ENCODE measurements around the gene TM4SF5. TPM values are rescaled to one million over a fixed set of nuclear protein-coding genes. Genes with fewer than 3 reads are reported as not detected.

The TM4SF5 gene
- total RNA-seq, 2 experiments from 2014 or later = not detected

DNA sequence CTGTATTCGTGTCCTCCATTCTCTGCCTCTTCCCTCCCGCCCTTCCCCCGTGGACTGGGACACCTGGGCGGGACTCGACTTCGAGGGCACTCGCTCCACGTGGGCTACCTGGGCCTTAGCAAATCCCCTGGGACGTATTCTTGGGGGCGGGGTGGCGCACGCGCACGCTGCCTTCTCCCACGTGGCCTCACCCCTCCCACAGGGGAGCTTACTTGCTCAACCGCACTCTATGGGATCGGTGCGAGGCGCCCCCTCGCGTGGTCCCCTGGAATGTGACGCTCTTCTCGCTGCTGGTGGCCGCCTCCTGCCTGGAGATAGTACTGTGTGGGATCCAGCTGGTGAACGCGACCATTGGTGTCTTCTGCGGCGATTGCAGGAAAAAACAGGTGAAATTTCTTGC, 11.0 kb downstream of the TM4SF5 start:
- ChIA-PET POLR2A (no interaction called here), CTCF (interaction anchor here (0.6 to 1.4 kb wide), 2 partner anchors 34 to 120 kb away, joined by 3 to 4 read pairs; partner anchors contain the start of gene CHRNE)
- Mint-ChIP-seq H3K27ac (no peak overlapping the region), H3K27me3 (peaks cover 46% of the 10 kb centered on the region), H3K4me1 (ENCODE audit: low read depth) (peaks cover 15% of the 10 kb centered on the region), H3K36me3 (ENCODE audit: low read depth) (no peaks in the 10 kb centered on the region), H3K4me3 (no peak overlapping the region), H3K9me3 (no peaks in the 10 kb centered on the region)
- TF ChIP-seq CTCF (IDR thresholded peaks at IDR 0.05) = no peak
- DNase-seq = peak; percentile 31
- intact Hi-C loops (cut with micrococcal nuclease) = no loop called here
- peak; percentile 28 for ATAC-seq

GRCh38 chr17:4785311-4786105, 13.8 kb downstream of the TM4SF5 start:
- ChIA-PET POLR2A (interaction anchor here (0.9 to 2.0 kb wide), 2 partner anchors 11 to 12 kb away, joined by 3 to 4 read pairs; no protein-coding TSS in a partner anchor), CTCF (interaction anchor here (1.0 to 1.8 kb wide), 3 partner anchors 96 to 182 kb away, joined by 3 to 7 read pairs (median 3); partner anchors contain the start of gene SPAG7)
- Mint-ChIP-seq H3K27me3 (peaks cover 53% of the 10 kb centered on the region), H3K9me3 (no peaks in the 10 kb centered on the region), H3K4me1 (ENCODE audit: low read depth) (peaks cover 17% of the 10 kb centered on the region), H3K4me3 (no peak overlapping the region), H3K27ac (no peak overlapping the region), H3K36me3 (ENCODE audit: low read depth) (no peaks in the 10 kb centered on the region)
- intact Hi-C loops (cut with micrococcal nuclease) = loop anchor here (5.0 kb wide), 1 partner anchor 97 kb away; no protein-coding TSS in a partner anchor
- DNase-seq (no peak), ATAC-seq (no peak)
- TF ChIP-seq CTCF (IDR thresholded peaks at IDR 0.05) = no peak

- intact Hi-C loops (cut with micrococcal nuclease) = loop anchor here (5.0 kb wide), 1 partner anchor 96 kb away; no protein-coding TSS in a partner anchor
- no peak within 1 kb of the TSS for H3K4me3 Mint-ChIP-seq
- no peak for DNase-seq
Observed at GRCh38 chr17:4786106-4786511, 14.4 kb downstream of the TM4SF5 start, which contains the start of gene VMO1. TSS of gene VMO1 (minus strand) at chr17:4786364. CDS start at chr17:4786352, 12 bp downstream.

DNA sequence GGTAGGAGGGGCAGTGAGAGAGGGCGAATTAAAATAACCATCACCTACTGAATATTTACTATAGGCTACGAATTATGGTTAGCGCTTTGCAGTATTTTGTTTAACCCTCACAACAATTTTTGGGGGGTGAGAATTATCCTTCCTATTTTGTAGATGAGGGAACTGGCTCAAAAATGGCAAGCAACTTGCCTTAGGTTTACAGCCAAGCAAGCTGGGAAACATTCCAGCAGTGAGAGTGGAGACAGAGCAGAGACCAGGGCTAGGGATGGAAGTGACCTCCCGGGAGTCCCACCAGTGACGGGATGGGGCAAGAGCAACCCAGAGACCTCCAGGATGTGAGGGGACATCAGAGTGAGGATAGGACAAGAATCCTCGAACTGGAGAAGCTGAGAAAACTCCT, 14.8 kb downstream of the TM4SF5 start:
- no peak overlapping the region for H3K27ac Mint-ChIP-seq
- ChIA-PET CTCF (interaction anchor here (0.7 to 1.4 kb wide), 7 partner anchors 51 to 181 kb away, joined by 3 to 4 read pairs (median 3); partner anchors contain the start of genes MED11 and SPAG7), POLR2A (interaction anchor here (1.0 kb wide), 1 partner anchor 108 kb away, joined by 3 read pairs; no protein-coding TSS in a partner anchor)
- no peaks in the 10 kb centered on the region for H3K9me3 Mint-ChIP-seq
- no peak for ATAC-seq
- intact Hi-C loops (cut with micrococcal nuclease) = loop anchor here (5.0 kb wide), 1 partner anchor 96 kb away; no protein-coding TSS in a partner anchor
- peaks cover 52% of the 10 kb centered on the region for H3K27me3 Mint-ChIP-seq
- no peaks in the 10 kb centered on the region for H3K36me3 Mint-ChIP-seq (ENCODE audit: low read depth)
- peaks cover 22% of the 10 kb centered on the region for H3K4me1 Mint-ChIP-seq (ENCODE audit: low read depth)
- H3K4me3 Mint-ChIP-seq = no peak overlapping the region
- no peak for TF ChIP-seq CTCF (IDR thresholded peaks at IDR 0.05)
- no peak for DNase-seq

More at GRCh38 chr17:4786106-4786511, 14.4 kb downstream of the TM4SF5 start, which contains the start of gene VMO1:
- Mint-ChIP-seq H3K9me3 (no peaks in the 10 kb centered on the region), H3K4me1 (ENCODE audit: low read depth) (peaks cover 21% of the 10 kb centered on the region), H3K27ac (no peak within 1 kb of the TSS), H3K36me3 (ENCODE audit: low read depth) (no peaks in the 10 kb centered on the region), H3K27me3 (peaks cover 52% of the 10 kb centered on the region)
- CTCF ChIA-PET = interaction anchor here (0.7 to 1.4 kb wide), 6 partner anchors 52 to 181 kb away, joined by 3 to 4 read pairs (median 3); partner anchors contain the start of gene SPAG7
- ATAC-seq = no peak
- TF ChIP-seq CTCF (IDR thresholded peaks at IDR 0.05) = no peak
- POLR2A ChIA-PET = interaction anchor here (1.0 kb wide), 1 partner anchor 109 kb away, joined by 3 read pairs; no protein-coding TSS in a partner anchor

Measured in activated CD8-positive, alpha-beta T cell treated with anti-CD3 and anti-CD28 coated beads for 36 hours (primary cell).